Measurements from ENCODE around the gene KCNIP4. TPM values are rescaled to one million over a fixed set of nuclear protein-coding genes. Genes with fewer than 3 reads are reported as not detected.

The KCNIP4 gene
- total and polyA plus RNA-seq, 2 donors (not counting 3 experiments of a cell fraction or from before 2014, with no cell fraction given): not detected

DNA sequence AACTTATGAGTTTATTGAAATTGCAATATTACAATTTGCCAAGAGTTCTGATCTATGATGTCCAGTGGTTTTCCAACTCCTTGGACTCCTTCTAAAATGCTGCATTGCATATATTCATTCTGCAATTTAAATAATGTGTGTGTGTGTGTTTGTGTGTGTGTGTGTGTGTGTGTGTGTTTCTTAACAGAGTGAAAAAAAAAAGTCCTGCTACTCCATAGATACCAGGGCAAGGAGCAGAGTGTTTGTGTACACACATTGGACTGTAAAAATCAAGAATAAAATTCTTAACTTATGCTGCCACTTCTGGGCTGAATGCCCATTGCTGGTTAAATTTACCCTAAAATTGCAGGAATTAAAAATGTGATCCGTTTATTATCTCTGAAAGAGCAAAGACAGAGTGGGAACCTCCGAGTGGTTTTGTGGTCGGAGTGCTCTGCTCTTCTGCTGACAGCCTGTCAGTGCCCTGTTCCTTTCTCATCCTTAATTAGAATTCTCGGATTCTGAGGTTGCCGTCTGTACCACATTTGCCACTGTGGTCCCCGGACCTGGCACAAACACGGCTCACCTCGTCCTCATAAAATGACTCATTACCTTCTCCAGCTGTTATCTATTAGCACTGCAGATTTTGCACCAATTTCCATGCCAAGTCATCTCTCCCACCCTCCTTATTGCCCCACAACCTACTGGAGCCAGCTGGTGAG, 355.5 kb downstream of the KCNIP4 start:
- H3K4me3 ChIP-seq (replicated peaks in 1 of 3; ENCODE audit: insufficient read depth in 1 of 3, low read depth in 1 of 3, low read length in 3 of 3): no peak overlapping the region
- H2AFZ ChIP-seq (ENCODE audit: low read depth, low read length): no peak overlapping the region
- FAIRE-seq: no peak
- H3K27me3 ChIP-seq (ENCODE audit: control insufficient read depth in 2 of 2, insufficient read depth in 2 of 2, low read length in 2 of 2): no peaks in the 10 kb centered on the region
- no peaks in the 10 kb centered on the region for H3K9me1 ChIP-seq (replicated peaks; ENCODE audit: control insufficient read depth, extremely low read depth, insufficient read depth, low read length)
- H3K4me2 ChIP-seq (ENCODE audit: insufficient read depth, low read length): no peak overlapping the region
- no peak for DNase-seq (ENCODE audit: low read depth, low spot score)
- H3K36me3 ChIP-seq (ENCODE audit: control insufficient read depth in 2 of 2, extremely low read depth in 1 of 2, insufficient read depth in 2 of 2, low read length in 2 of 2): no peaks in the 10 kb centered on the region
- H3K27ac ChIP-seq (ENCODE audit: insufficient read depth, low read depth, low read length): no peak overlapping the region
- H4K20me1 ChIP-seq (replicated peaks; ENCODE audit: control insufficient read depth, extremely low read depth, insufficient read depth, low read length): no peaks in the 10 kb centered on the region
- no peaks in the 10 kb centered on the region for H3K79me2 ChIP-seq (ENCODE audit: control insufficient read depth, insufficient read depth, low read length)
- no peak overlapping the region for H3K9ac ChIP-seq (replicated peaks; ENCODE audit: extremely low read depth, insufficient read depth, low read length)
- CTCF ChIA-PET: no interaction called here
- TF ChIP-seq GATA2 (IDR thresholded peaks at IDR 0.05; ENCODE audit: insufficient read depth, insufficient read length, low read depth, low read length) (no peak), POLR2A (IDR thresholded peaks at IDR 0.05; ENCODE audit: low read depth, low read length) (no peak), EZH2 (IDR thresholded peaks at IDR 0.05; ENCODE audit: borderline replicate concordance, low read depth, low read length, severe bottlenecking) (no peak), FOS (IDR thresholded peaks at IDR 0.05; ENCODE audit: borderline replicate concordance, insufficient read depth, low read length) (no peak), POLR2AphosphoS5 (IDR thresholded peaks at IDR 0.05; ENCODE audit: insufficient read depth, low read depth, low read length) (no peak), JUN (IDR thresholded peaks at IDR 0.05; ENCODE audit: borderline replicate concordance, insufficient read depth, insufficient read length, low read depth) (no peak), MYC (IDR thresholded peaks at IDR 0.05; ENCODE audit: low read depth, low read length) (no peak)
- TF ChIP-seq, protein P1, sequence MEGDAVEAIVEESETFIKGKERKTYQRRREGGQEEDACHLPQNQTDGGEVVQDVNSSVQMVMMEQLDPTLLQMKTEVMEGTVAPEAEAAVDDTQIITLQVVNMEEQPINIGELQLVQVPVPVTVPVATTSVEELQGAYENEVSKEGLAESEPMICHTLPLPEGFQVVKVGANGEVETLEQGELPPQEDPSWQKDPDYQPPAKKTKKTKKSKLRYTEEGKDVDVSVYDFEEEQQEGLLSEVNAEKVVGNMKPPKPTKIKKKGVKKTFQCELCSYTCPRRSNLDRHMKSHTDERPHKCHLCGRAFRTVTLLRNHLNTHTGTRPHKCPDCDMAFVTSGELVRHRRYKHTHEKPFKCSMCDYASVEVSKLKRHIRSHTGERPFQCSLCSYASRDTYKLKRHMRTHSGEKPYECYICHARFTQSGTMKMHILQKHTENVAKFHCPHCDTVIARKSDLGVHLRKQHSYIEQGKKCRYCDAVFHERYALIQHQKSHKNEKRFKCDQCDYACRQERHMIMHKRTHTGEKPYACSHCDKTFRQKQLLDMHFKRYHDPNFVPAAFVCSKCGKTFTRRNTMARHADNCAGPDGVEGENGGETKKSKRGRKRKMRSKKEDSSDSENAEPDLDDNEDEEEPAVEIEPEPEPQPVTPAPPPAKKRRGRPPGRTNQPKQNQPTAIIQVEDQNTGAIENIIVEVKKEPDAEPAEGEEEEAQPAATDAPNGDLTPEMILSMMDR (IDR thresholded peaks at IDR 0.05; ENCODE audit: extremely low read depth in 1 of 2, insufficient read depth in 1 of 2, low read depth in 1 of 2, low read length in 2 of 2): no peak
- TF ChIP-seq, protein P2, sequence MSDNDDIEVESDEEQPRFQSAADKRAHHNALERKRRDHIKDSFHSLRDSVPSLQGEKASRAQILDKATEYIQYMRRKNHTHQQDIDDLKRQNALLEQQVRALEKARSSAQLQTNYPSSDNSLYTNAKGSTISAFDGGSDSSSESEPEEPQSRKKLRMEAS (IDR thresholded peaks at IDR 0.05; ENCODE audit: insufficient read depth, insufficient read length): no peak
- POLR2A ChIA-PET: no interaction called here
- H3K9me3 ChIP-seq (replicated peaks; ENCODE audit: control insufficient read depth, insufficient read depth, low read length): no peaks in the 10 kb centered on the region
- H3K4me1 ChIP-seq (ENCODE audit: control insufficient read depth, extremely low read depth, insufficient read depth, low read length): no peaks in the 10 kb centered on the region
- dilution Hi-C loops (cut with MboI; ENCODE audit: extremely low pct_ligation_motif_present, low sequenced_read_pairs) (no loop called here), intact Hi-C loops (cut with micrococcal nuclease) (no loop called here)
- BruUV-seq (replicated peaks): no TSS peak

Data from endothelial cell of umbilical vein (primary cell).